ENCODE data around the gene KCNC1. TPM values are rescaled to one million over a fixed set of nuclear protein-coding genes. Genes with fewer than 3 reads are reported as not detected.

KCNC1 gene
- total RNA-seq, 1 experiment from 2014 or later = 0.04 TPM

GRCh38 chr11:17751558-17751957 is 17.0 kb downstream of the KCNC1 start:
- peaks cover 3% of the 10 kb centered on the region for H4K20me1 ChIP-seq (ENCODE audit: control insufficient read depth, insufficient read depth, insufficient read length)
- Mint-ChIP-seq H3K36me3 (ENCODE audit: insufficient read depth in 1 of 3, low read depth in 3 of 3) (no peaks in the 10 kb centered on the region), H3K9me3 (no peaks in the 10 kb centered on the region), H3K4me3 (no peak overlapping the region), H3K27me3 (ENCODE audit: low read depth) (peaks cover 37% of the 10 kb centered on the region), H3K4me1 (no peaks in the 10 kb centered on the region), H3K27ac (no peak overlapping the region)
- no peaks in the 10 kb centered on the region for H3K23me2 ChIP-seq (ENCODE audit: insufficient read length, low read depth, low read length, poor library complexity, severe bottlenecking)
- H3K18ac ChIP-seq (ENCODE audit: insufficient read length, low read depth, low read length) = no peak overlapping the region
- no peak overlapping the region for H3K23ac ChIP-seq (ENCODE audit: insufficient read length, low read depth, low read length)
- H2BK5ac ChIP-seq (ENCODE audit: insufficient read length, low read length) = no peak overlapping the region
- H4K8ac ChIP-seq (replicated peaks; ENCODE audit: insufficient read length, low read depth, low read length) = no peak overlapping the region
- H4K91ac ChIP-seq (ENCODE audit: insufficient read length, low read depth, low read length) = no peak overlapping the region
- H3K14ac ChIP-seq (ENCODE audit: insufficient read depth, low read length) = no peak overlapping the region; the same call in 1 of the 2 replicates
- no peaks in the 10 kb centered on the region for H3K79me1 ChIP-seq (ENCODE audit: insufficient read depth, low read depth, low read length, poor library complexity, severe bottlenecking)
- H3K9me3 ChIP-seq (ENCODE audit: control insufficient read depth, low read depth, low read length) = no peaks in the 10 kb centered on the region
- no peak overlapping the region for H4K5ac ChIP-seq (ENCODE audit: insufficient read length, low read depth, low read length)
- H2AFZ ChIP-seq (ENCODE audit: low read length) = no peak overlapping the region
- no peak overlapping the region for H3K27ac ChIP-seq (ENCODE audit: insufficient read length, low read depth, low read length)
- no peaks in the 10 kb centered on the region for H3K27me3 ChIP-seq (ENCODE audit: insufficient read depth, low read length)
- H2BK15ac ChIP-seq (ENCODE audit: low read depth, low read length) = no peak overlapping the region
- H2BK12ac ChIP-seq (ENCODE audit: insufficient read length, low read depth, low read length) = no peak overlapping the region
- H3K56ac ChIP-seq (ENCODE audit: insufficient read length, low read depth, low read length) = no peak overlapping the region
- no peaks in the 10 kb centered on the region for H3K4me1 ChIP-seq (ENCODE audit: insufficient read depth, low read length)
- no peaks in the 10 kb centered on the region for H3K79me2 ChIP-seq (ENCODE audit: insufficient read depth, low read length)
- no peak overlapping the region for H3T11ph ChIP-seq (ENCODE audit: low read length)
- no peak overlapping the region for H3K4me2 ChIP-seq (ENCODE audit: insufficient read depth, insufficient read length, low read length)
- TF ChIP-seq CTCF (conservative IDR thresholded peaks at IDR 0.05) = no peak
- no peak overlapping the region for H2BK20ac ChIP-seq (ENCODE audit: low read depth, low read length, poor library complexity, severe bottlenecking)
- no peak overlapping the region for H3K4ac ChIP-seq (ENCODE audit: low read depth, low read length)
- no peak overlapping the region for H3K9ac ChIP-seq (ENCODE audit: extremely low read depth, insufficient read length, low read length)
- H2BK120ac ChIP-seq (ENCODE audit: low read depth, low read length, poor library complexity, severe bottlenecking) = no peak overlapping the region
- DNase-seq = no peak
- H2AK5ac ChIP-seq (ENCODE audit: insufficient read length, low read length) = no peak overlapping the region
- no CpG with 5 or more reads among the region's 2 CpGs for WGBS (ENCODE audit: extremely low coverage, insufficient read length, low lambda C conversion rate)
